IMR-90 (cell line): Measurements from ENCODE around the gene TFAP2A. TPM values are rescaled to one million over a fixed set of nuclear protein-coding genes. Genes with fewer than 3 reads are reported as not detected.

Experiments
- ATAC-seq: fragments of 200-7000 bp; cut with Tn5 transposase; 2 replicates; pipeline ENCODE4 v1.9.1; 2020; ENCODE audit warnings: low read depth, mild to moderate bottlenecking, moderate library complexity
- BruUV-seq: library from RNA; stranded (reverse); fragments of 400-500 nt; replicated peaks from 2 replicates; lab custom pipeline; 2021; lab: Mats Ljungman, UMichigan
- CTCF ChIA-PET: fragments of 300-600 bp; formaldehyde crosslinking; extraction: SDS; loops from one replicate; lab custom pipeline; 2021; ENCODE audit warnings: antibody characterized with exemption; lab: Yijun Ruan, JAX
- POLR2A ChIA-PET: fragments of 300-600 bp; sonication (Branson Sonifier 250); formaldehyde crosslinking; loops from one replicate; lab custom pipeline; 2022; ENCODE audit warnings: antibody characterized with exemption; ENCODE audit not compliant: unreplicated experiment; lab: Charles Lee
- DNase-seq: peaks from one replicate; pipeline ENCODE4 v3.0.0; 2013
- H2AFZ ChIP-seq: replicated peaks from 2 replicates; pipeline ENCODE3; 2013; ENCODE audit warnings: low read length, mild to moderate bottlenecking; ENCODE audit not compliant: poor library complexity
- H2AK5ac ChIP-seq: 2 replicates; pipeline ENCODE4 v1.6.1; 2013; ENCODE audit warnings: low read depth, low read length, inconsistent platforms
- H2AK9ac ChIP-seq: replicated peaks from 2 replicates; pipeline ENCODE3; 2013; ENCODE audit warnings: mild to moderate bottlenecking, low read depth, low read length, moderate library complexity; ENCODE audit not compliant: poor library complexity
- H2BK120ac ChIP-seq: 2 replicates; pipeline ENCODE4 v1.6.1; 2013; ENCODE audit warnings: low read depth, low read length, inconsistent platforms
- H2BK15ac ChIP-seq: 3 replicates; pipeline ENCODE4 v1.6.1; 2013; ENCODE audit warnings: low read depth, low read length, inconsistent platforms
- H2BK20ac ChIP-seq: 2 replicates; pipeline ENCODE4 v1.6.1; 2013; ENCODE audit warnings: low read depth, mild to moderate bottlenecking, inconsistent platforms, low read length, moderate library complexity
- H2BK5ac ChIP-seq: 2 replicates; pipeline ENCODE4 v1.6.1; 2013; ENCODE audit warnings: mild to moderate bottlenecking, low read depth, low read length, inconsistent platforms; ENCODE audit not compliant: poor library complexity, severe bottlenecking
- H3K14ac ChIP-seq: replicated peaks from 2 replicates; pipeline ENCODE4 v1.6.1; 2013; ENCODE audit warnings: low read depth, low read length, inconsistent platforms
- H3K18ac ChIP-seq: 2 replicates; pipeline ENCODE4 v1.6.1; 2013; ENCODE audit warnings: low read depth, low read length, control low read depth
- H3K23ac ChIP-seq: 2 replicates; pipeline ENCODE4 v1.6.1; 2013; ENCODE audit warnings: low read depth, low read length, inconsistent platforms
- H3K27ac ChIP-seq: 2 replicates; pipeline ENCODE4 v1.5.1; 2013; ENCODE audit warnings: mild to moderate bottlenecking, control low read depth, low read length; ENCODE audit not compliant: insufficient read depth
- H3K27me3 ChIP-seq: 2 replicates; pipeline ENCODE4 v1.6.1; 2013; ENCODE audit warnings: low read length; ENCODE audit not compliant: control insufficient read depth, insufficient read depth
- H3K36me3 ChIP-seq: 2 replicates; pipeline ENCODE4 v1.6.1; 2013; ENCODE audit warnings: low read length, mixed read lengths; ENCODE audit not compliant: control insufficient read depth, insufficient read depth
- H3K4ac ChIP-seq: 2 replicates; pipeline ENCODE4 v1.6.1; 2013; ENCODE audit warnings: low read depth, low read length, inconsistent platforms
- H3K4me1 ChIP-seq: 2 replicates; pipeline ENCODE4 v1.6.1; 2013; ENCODE audit warnings: low read length, mixed read lengths; ENCODE audit not compliant: control insufficient read depth, insufficient read depth
- H3K4me2 ChIP-seq: 2 replicates; pipeline ENCODE4 v1.6.1; 2013; ENCODE audit warnings: low read depth, mild to moderate bottlenecking, control low read depth, low read length, moderate library complexity
- H3K4me3 ChIP-seq: 2 replicates; pipeline ENCODE4 v1.5.1; 2013; ENCODE audit warnings: low read depth, mild to moderate bottlenecking, control low read depth, low read length, moderate library complexity; ENCODE audit not compliant: insufficient read depth
- H3K56ac ChIP-seq: 2 replicates; pipeline ENCODE4 v1.6.1; 2013; ENCODE audit warnings: low read length, inconsistent platforms; ENCODE audit not compliant: insufficient read depth; ENCODE audit errors: extremely low read depth
- H3K79me1 ChIP-seq, 2 experiments: 2 replicates each; pipeline ENCODE4 v1.6.1; 2013; ENCODE audit warnings: low read length in 2 of 2, inconsistent platforms in 1 of 2, low read depth in 1 of 2
- H3K9ac ChIP-seq: 2 replicates; pipeline ENCODE4 v1.6.1; 2013; ENCODE audit warnings: low read depth, low read length, control low read depth
- H3K9me1 ChIP-seq: 2 replicates; pipeline ENCODE4 v1.6.1; 2013; ENCODE audit warnings: low read length, inconsistent platforms; ENCODE audit not compliant: insufficient read depth
- H3K9me3 ChIP-seq: 2 replicates; pipeline ENCODE4 v1.6.1; 2013; ENCODE audit warnings: low read length; ENCODE audit not compliant: control insufficient read depth, insufficient read depth
- H4K20me1 ChIP-seq: 2 replicates; pipeline ENCODE4 v1.6.1; 2013; ENCODE audit warnings: low read length, inconsistent platforms; ENCODE audit not compliant: insufficient read depth
- H4K5ac ChIP-seq: 2 replicates; pipeline ENCODE4 v1.6.1; 2013; ENCODE audit warnings: mild to moderate bottlenecking, low read depth, low read length, control low read depth
- H4K8ac ChIP-seq, 2 experiments: 2 replicates each; pipeline ENCODE4 v1.6.1; 2013; ENCODE audit warnings: low read depth in 2 of 2, low read length in 2 of 2, control low read depth in 1 of 2, inconsistent platforms in 1 of 2
- H4K91ac ChIP-seq: 2 replicates; pipeline ENCODE4 v1.6.1; 2013; ENCODE audit warnings: low read depth, low read length, inconsistent platforms; ENCODE audit not compliant: insufficient read depth
- BHLHE40 ChIP-seq: fragments of 150-350 bp; IDR thresholded peaks from 2 replicates; pipeline ENCODE4 v1.6.1; 2016; ENCODE audit warnings: mild to moderate bottlenecking, low read depth, low read length
- CEBPB ChIP-seq: IDR thresholded peaks from 2 replicates; pipeline ENCODE4 v1.6.1; 2012; ENCODE audit warnings: low read depth, low read length, improper control_type of control experiment
- CHD1 ChIP-seq: IDR thresholded peaks from 2 replicates; pipeline ENCODE4 v1.6.1; 2012; ENCODE audit warnings: low read depth, low read length, improper control_type of control experiment
- CTCF ChIP-seq: conservative IDR thresholded peaks from 2 replicates; pipeline ENCODE4 v1.5.1; 2012; ENCODE audit warnings: mild to moderate bottlenecking, low read depth, low read length, improper control_type of control experiment
- ELK1 ChIP-seq: fragments of 150-350 bp; IDR thresholded peaks from 2 replicates; pipeline ENCODE4 v1.6.1; 2016; ENCODE audit warnings: low read depth, mild to moderate bottlenecking, low read length, moderate library complexity, borderline replicate concordance
- FOS ChIP-seq: fragments of 150-350 bp; IDR thresholded peaks from 2 replicates; pipeline ENCODE4 v1.6.1; 2016; ENCODE audit warnings: low read depth, low read length
- MAFK ChIP-seq: IDR thresholded peaks from 2 replicates; pipeline ENCODE4 v1.6.1; 2012; ENCODE audit warnings: low read depth, low read length, improper control_type of control experiment
- MAZ ChIP-seq: IDR thresholded peaks from 2 replicates; pipeline ENCODE4 v1.6.1; 2012; ENCODE audit warnings: low read depth, mild to moderate bottlenecking, low read length, improper control_type of control experiment, moderate library complexity, borderline replicate concordance
- MXI1 ChIP-seq: IDR thresholded peaks from 2 replicates; pipeline ENCODE4 v1.6.1; 2012; ENCODE audit warnings: low read depth, mild to moderate bottlenecking, low read length, moderate library complexity, borderline replicate concordance
- NFE2L2 ChIP-seq: fragments of 150-350 bp; IDR thresholded peaks from 2 replicates; pipeline ENCODE4 v1.6.1; 2016; ENCODE audit warnings: low read depth, mild to moderate bottlenecking, low read length
- POLR2A ChIP-seq: IDR thresholded peaks from 2 replicates; pipeline ENCODE4 v1.6.1; 2012; ENCODE audit warnings: mild to moderate bottlenecking, low read depth, low read length
- RAD21 ChIP-seq: IDR thresholded peaks from 2 replicates; pipeline ENCODE4 v1.6.1; 2012; ENCODE audit warnings: low read length, improper control_type of control experiment
- RCOR1 ChIP-seq: IDR thresholded peaks from 2 replicates; pipeline ENCODE4 v1.6.1; 2012; ENCODE audit warnings: mild to moderate bottlenecking, low read length, improper control_type of control experiment; ENCODE audit not compliant: insufficient replicate concordance
- RFX5 ChIP-seq: IDR thresholded peaks from 2 replicates; pipeline ENCODE4 v1.8.0; 2012; ENCODE audit warnings: low read depth, mild to moderate bottlenecking, low read length, moderate library complexity
- SMC3 ChIP-seq: fragments of 150-350 bp; IDR thresholded peaks from 2 replicates; pipeline ENCODE4 v1.6.1; 2016; ENCODE audit warnings: low read depth, mild to moderate bottlenecking, antibody characterized with exemption, low read length, moderate library complexity
- USF2 ChIP-seq: fragments of 150-350 bp; IDR thresholded peaks from 2 replicates; pipeline ENCODE4 v1.6.1; 2017; ENCODE audit warnings: mild to moderate bottlenecking, antibody characterized with exemption, low read length, low read depth
- WGBS, 2 experiments: methylation state at CpG; one replicate each; pipeline versions ENCODE4 v1.1.5 to v1.1.7; 2013; ENCODE audit warnings: missing lambda C conversion rate in 2 of 2; ENCODE audit not compliant: insufficient read length in 1 of 2; ENCODE audit errors: extremely low coverage in 2 of 2; 5-methylcytosine and 5-hydroxymethylcytosine counted together
- dilution Hi-C: fragments of 300-500 bp; cut with HindIII; formaldehyde crosslinking; loops from one replicate; pipeline ENCODE4 v1.14.3; 2018; ENCODE audit warnings: low sequenced_read_pairs; ENCODE audit not compliant: unreplicated experiment
- in situ Hi-C: fragments of 300-500 bp; cut with MboI; formaldehyde crosslinking; loops from 3 replicates; pipeline ENCODE4 v1.14.3; 2019; ENCODE audit warnings: low sequenced_read_pairs, inconsistent platforms, mixed read lengths
- intact Hi-C: fragments of 100-400 bp; cut with micrococcal nuclease; formaldehyde crosslinking; loops from 2 replicates; pipeline ENCODE4 v1.10.0; 2022
- polyA plus RNA-seq, 3 experiments: library from polyadenylated mRNA; depleted of rRNA; stranded (reverse); fragments of >200 nt; gene quantifications; 2 replicates each; pipeline ENCODE4 v1.2.3, GENCODE V29; 2012; ENCODE audit warnings: low replicate concordance in 1 of 3
- total RNA-seq: library from RNA; depleted of rRNA; stranded (reverse); fragments of >200 nt; gene quantifications from 2 replicates; pipeline ENCODE4 v1.2.3, GENCODE V29; 2012

Gene TFAP2A
- total and polyA plus RNA-seq, 2 of the 4 experiments (the other 2 are of a cell fraction): 0.72 to 7.1 TPM

GRCh38 chr6:10434235-10434634 lies 19.4 kb upstream of the TFAP2A start:
- ChIA-PET CTCF (interaction anchor here (0.7 kb wide), 1 partner anchor 32 kb away, joined by 3 read pairs; no protein-coding TSS in a partner anchor), POLR2A (no interaction called here)
- Histone ChIP-seq H2AFZ (peak overlapping the region; percentile 81), H4K91ac (0 out of 2 replicates have a peak overlapping the region, but pooled peaks have one; percentile 1), H4K5ac (no peak overlapping the region), H2BK120ac (0 out of 2 replicates have a peak overlapping the region, but pooled peaks have one; percentile 13), H3K27ac (no peak overlapping the region), H3K23ac (no peak overlapping the region), H4K20me1 (no peaks in the 10 kb centered on the region), H3K9ac (no peak overlapping the region), H4K8ac (no peak overlapping the region; a peak in 1 of 4 replicates), H3K27me3 (no peaks in the 10 kb centered on the region), H2BK5ac (no peak overlapping the region), H3K4ac (no peak overlapping the region), H3K79me1 (no peaks in the 10 kb centered on the region), H2AK5ac (no peak overlapping the region), H3K9me1 (no peaks in the 10 kb centered on the region), H2AK9ac (no peak overlapping the region), H2BK20ac (no peak overlapping the region), H3K14ac (no peak overlapping the region), H3K4me2 (no peak overlapping the region), H3K9me3 (no peaks in the 10 kb centered on the region), H3K56ac (no peak overlapping the region), H3K18ac (no peak overlapping the region), H3K4me3 (no peak overlapping the region), H3K36me3 (no peaks in the 10 kb centered on the region), H3K4me1 (no peaks in the 10 kb centered on the region), H2BK15ac (no peak overlapping the region)
- no TSS peak for BruUV-seq
- DNase-seq (peak; percentile 8), ATAC-seq (no peak)
- dilution Hi-C loops (no loop called here), intact Hi-C loops (no loop called here), in situ Hi-C loops (no loop called here)
- no peak for TF ChIP-seq ELK1
- TF ChIP-seq BHLHE40: no peak
- TF ChIP-seq FOS: no peak
- no peak for TF ChIP-seq CEBPB
- no peak for TF ChIP-seq RCOR1
- no peak for TF ChIP-seq USF2
- no peak for TF ChIP-seq SMC3
- no peak for TF ChIP-seq MXI1
- TF ChIP-seq POLR2A: no peak
- no peak for TF ChIP-seq RFX5
- TF ChIP-seq MAFK: no peak
- TF ChIP-seq NFE2L2: no peak
- TF ChIP-seq MAZ: no peak
- TF ChIP-seq CTCF: no peak
- TF ChIP-seq CHD1: no peak
- no peak for TF ChIP-seq RAD21
- WGBS, 2 experiments: no CpG with 5 or more reads among the region's 4 CpGs
